ENCODE measurements around the gene MDFI.

- TF ChIP-seq CTCF (conservative IDR thresholded peaks at IDR 0.05; ENCODE audit: low read depth, low read length) (no peak), EZH2 (IDR thresholded peaks at IDR 0.05; ENCODE audit: low read length, unreplicated experiment) (no peak)
Observed at GRCh38 chr6:41682497-41683272, 44.4 kb downstream of the MDFI start.

Data from PC-3 (cell line).